Measurements from ENCODE around the gene LINC00305.

The LINC00305 gene

GRCh38 chr18:64118406-64118805, 30.5 kb downstream of the LINC00305 start:
- DNase-seq (ENCODE audit: low spot score): no peak
- TF ChIP-seq, protein P1, sequence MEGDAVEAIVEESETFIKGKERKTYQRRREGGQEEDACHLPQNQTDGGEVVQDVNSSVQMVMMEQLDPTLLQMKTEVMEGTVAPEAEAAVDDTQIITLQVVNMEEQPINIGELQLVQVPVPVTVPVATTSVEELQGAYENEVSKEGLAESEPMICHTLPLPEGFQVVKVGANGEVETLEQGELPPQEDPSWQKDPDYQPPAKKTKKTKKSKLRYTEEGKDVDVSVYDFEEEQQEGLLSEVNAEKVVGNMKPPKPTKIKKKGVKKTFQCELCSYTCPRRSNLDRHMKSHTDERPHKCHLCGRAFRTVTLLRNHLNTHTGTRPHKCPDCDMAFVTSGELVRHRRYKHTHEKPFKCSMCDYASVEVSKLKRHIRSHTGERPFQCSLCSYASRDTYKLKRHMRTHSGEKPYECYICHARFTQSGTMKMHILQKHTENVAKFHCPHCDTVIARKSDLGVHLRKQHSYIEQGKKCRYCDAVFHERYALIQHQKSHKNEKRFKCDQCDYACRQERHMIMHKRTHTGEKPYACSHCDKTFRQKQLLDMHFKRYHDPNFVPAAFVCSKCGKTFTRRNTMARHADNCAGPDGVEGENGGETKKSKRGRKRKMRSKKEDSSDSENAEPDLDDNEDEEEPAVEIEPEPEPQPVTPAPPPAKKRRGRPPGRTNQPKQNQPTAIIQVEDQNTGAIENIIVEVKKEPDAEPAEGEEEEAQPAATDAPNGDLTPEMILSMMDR (IDR thresholded peaks at IDR 0.05; ENCODE audit: extremely low read depth, missing control alignments): no peak

GRCh38 chr18:64116571-64117175, 32.2 kb downstream of the LINC00305 start:
- DNase-seq (ENCODE audit: low spot score): no peak
- TF ChIP-seq, protein P1 (IDR thresholded peaks at IDR 0.05; ENCODE audit: extremely low read depth, missing control alignments): no peak

- TF ChIP-seq, protein P1 (IDR thresholded peaks at IDR 0.05; ENCODE audit: extremely low read depth, missing control alignments): no peak
- DNase-seq (ENCODE audit: low spot score): no peak
Measured at GRCh38 chr18:64115881-64116280, 33.0 kb downstream of the LINC00305 start.

GRCh38 chr18:64111950-64112349, 36.9 kb downstream of the LINC00305 start:
- DNase-seq (ENCODE audit: low spot score): no peak
- TF ChIP-seq, protein P1 (IDR thresholded peaks at IDR 0.05; ENCODE audit: extremely low read depth, missing control alignments): no peak

- DNase-seq (ENCODE audit: low spot score): no peak
- TF ChIP-seq, protein P1 (IDR thresholded peaks at IDR 0.05; ENCODE audit: extremely low read depth, missing control alignments): no peak
Measured at GRCh38 chr18:64110692-64111480, 38.0 kb downstream of the LINC00305 start.

DNA sequence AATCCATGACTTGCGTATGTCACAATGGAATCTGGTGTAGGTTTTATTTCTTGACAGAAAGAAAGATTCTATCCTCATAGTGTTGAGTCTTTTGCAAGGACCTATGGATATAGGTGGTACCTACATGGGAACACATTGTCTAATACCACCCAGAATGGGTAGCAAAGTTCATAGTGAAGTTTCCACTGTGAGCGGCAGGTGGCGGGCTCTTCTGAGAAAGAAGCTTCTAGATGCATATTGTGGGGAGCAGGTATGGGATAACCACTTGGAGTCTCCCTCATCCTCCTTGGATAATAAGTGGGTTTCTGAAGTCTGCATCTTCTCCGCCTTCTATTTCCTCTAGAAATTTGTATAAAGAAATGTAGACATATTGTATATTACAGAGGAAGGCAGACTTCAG, 44.9 kb downstream of the LINC00305 start:
- TF ChIP-seq, protein P1 (IDR thresholded peaks at IDR 0.05; ENCODE audit: extremely low read depth, missing control alignments): no peak
- DNase-seq (ENCODE audit: low spot score): no peak

DNA sequence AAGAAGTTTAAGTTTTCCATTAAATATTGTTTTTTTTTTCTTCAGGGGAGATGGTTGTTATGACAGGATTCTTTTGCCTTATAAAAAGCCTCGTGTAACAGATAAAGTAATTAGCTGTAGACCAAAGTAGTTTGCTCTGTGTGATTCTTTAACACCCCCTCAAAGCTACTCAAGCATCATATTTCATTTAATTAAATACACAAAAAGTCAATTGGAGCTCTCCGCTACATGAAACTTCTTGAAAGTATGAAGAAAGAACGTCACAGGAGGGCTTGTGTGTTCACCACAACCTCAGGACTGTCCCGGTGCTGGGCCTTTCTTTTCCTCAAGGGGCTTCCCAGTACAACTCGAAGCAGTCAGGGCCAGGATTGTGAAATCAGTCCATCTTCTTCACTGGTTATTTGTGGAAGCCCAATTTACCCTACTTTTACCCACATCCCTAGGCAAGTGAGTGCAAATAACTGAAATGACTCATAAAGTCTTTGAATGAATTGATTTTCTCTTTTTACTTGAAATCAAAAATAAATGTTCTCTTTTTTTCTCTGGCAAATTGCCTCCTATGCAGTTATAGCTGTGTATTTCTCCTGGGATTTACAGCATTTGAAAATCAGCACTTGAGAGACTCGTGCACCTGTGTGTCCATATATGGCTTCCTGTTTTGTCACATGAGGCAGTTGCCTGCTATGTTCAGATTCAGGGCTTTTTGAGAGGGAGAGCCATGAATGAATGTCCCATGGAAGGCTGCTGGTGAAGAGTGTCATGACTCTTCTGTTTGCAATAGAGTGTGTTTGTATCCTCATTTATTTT, 48.6 kb downstream of the LINC00305 start:
- DNase-seq (ENCODE audit: low spot score): peak; percentile 11

More for the DNA sequence above, 48.6 kb downstream of the LINC00305 start:
- TF ChIP-seq, protein P1 (IDR thresholded peaks at IDR 0.05; ENCODE audit: extremely low read depth, missing control alignments): no peak
